NCI-H774 (cell line): ENCODE data around the gene HELB.
"Not testable (repeated sequence)": the region's sequence is repeated elsewhere in the genome, so short reads cannot be mapped to it uniquely, and the experiment has no call there.

Experiments
- DNase-seq: peaks from one replicate; lab custom pipeline; 2025; lab: John Stamatoyannopoulos, UW

HELB gene

GRCh38 chr12:66303316-66303804 lies 1.1 kb downstream of the HELB start:
- DNase-seq, result not testable (repeated sequence)

GRCh38 chr12:66304296-66304900 lies 2.1 kb downstream of the HELB start:
- DNase-seq, result no peak

GRCh38 chr12:66309606-66310005 lies 7.3 kb downstream of the HELB start:
- DNase-seq, result no peak

GRCh38 chr12:66312189-66312588 lies 9.9 kb downstream of the HELB start:
- DNase-seq, result no peak

GRCh38 chr12:66314278-66314677 lies 12.0 kb downstream of the HELB start:
- DNase-seq, result no peak

GRCh38 chr12:66319266-66319954 lies 17.1 kb downstream of the HELB start:
- no peak for DNase-seq

GRCh38 chr12:66320996-66321395 lies 18.7 kb downstream of the HELB start:
- no peak for DNase-seq

GRCh38 chr12:66321435-66321834 lies 19.1 kb downstream of the HELB start:
- no peak for DNase-seq

GRCh38 chr12:66323017-66323416 lies 20.7 kb downstream of the HELB start:
- no peak for DNase-seq

GRCh38 chr12:66329941-66330340 lies 27.6 kb downstream of the HELB start:
- no peak for DNase-seq

- no peak for DNase-seq
Measured at GRCh38 chr12:66331016-66331415, 28.7 kb downstream of the HELB start.

GRCh38 chr12:66331814-66332213 lies 29.5 kb downstream of the HELB start:
- DNase-seq, result no peak

GRCh38 chr12:66335746-66336145 lies 33.5 kb downstream of the HELB start:
- DNase-seq, result no peak

- DNase-seq, result no peak
Measured at GRCh38 chr12:66337381-66338010, 35.2 kb downstream of the HELB start.

GRCh38 chr12:66340131-66340530 lies 37.8 kb downstream of the HELB start:
- DNase-seq, result no peak

GRCh38 chr12:66341126-66341525 lies 38.8 kb downstream of the HELB start:
- no peak for DNase-seq

GRCh38 chr12:66345212-66345611 lies 42.9 kb downstream of the HELB start:
- no peak for DNase-seq

- no peak for DNase-seq
Measured at GRCh38 chr12:66345956-66346355, 43.7 kb downstream of the HELB start.

- DNase-seq, result no peak
Measured at GRCh38 chr12:66351301-66351700, 49.0 kb downstream of the HELB start.

GRCh38 chr12:66352197-66352596 lies 49.9 kb downstream of the HELB start:
- no peak for DNase-seq

GRCh38 chr12:66352899-66353298 lies 50.6 kb downstream of the HELB start:
- no peak for DNase-seq

GRCh38 chr12:66354291-66354690 lies 52.0 kb downstream of the HELB start:
- no peak for DNase-seq

- DNase-seq, result no peak
Measured at GRCh38 chr12:66359300-66359699, 57.0 kb downstream of the HELB start.
